Muscle of leg (tissue), 11 donors: ENCODE results near the gene CCR8. TPM values are rescaled to one million over a fixed set of nuclear protein-coding genes. Genes with fewer than 3 reads are reported as not detected.
"Not testable (repeated sequence)": the region's sequence is repeated elsewhere in the genome, so short reads cannot be mapped to it uniquely, and the experiment has no call there.

Source experiments
- DNase-seq: peaks from one replicate; pipeline ENCODE4 v3.0.0; 2013
- H3K27ac ChIP-seq: one replicate; pipeline ENCODE4 v1.5.1; 2013; ENCODE audit warnings: mild to moderate bottlenecking, low read length, control low read depth
- H3K27me3 ChIP-seq: one replicate; pipeline ENCODE4 v1.6.1; 2013; ENCODE audit warnings: low read length; ENCODE audit not compliant: control insufficient read depth, insufficient read depth
- H3K36me3 ChIP-seq: one replicate; pipeline ENCODE4 v1.6.1; 2013; ENCODE audit warnings: low read length; ENCODE audit not compliant: control insufficient read depth, insufficient read depth
- H3K4me1 ChIP-seq: one replicate; pipeline ENCODE4 v1.6.1; 2013; ENCODE audit warnings: low read length; ENCODE audit not compliant: control insufficient read depth, insufficient read depth
- H3K4me3 ChIP-seq: one replicate; pipeline ENCODE4 v1.5.1; 2013; ENCODE audit warnings: low read length, control low read depth
- H3K9me3 ChIP-seq: replicated peaks from 2 replicates; pipeline ENCODE4 v1.6.1; 2013; ENCODE audit warnings: low read depth, low read length; ENCODE audit not compliant: control insufficient read depth
- WGBS: methylation state at CpG from one replicate; pipeline ENCODE4 v1.1.5; 2013; ENCODE audit warnings: missing lambda C conversion rate; ENCODE audit not compliant: insufficient coverage; 5-methylcytosine and 5-hydroxymethylcytosine counted together
- polyA plus RNA-seq, 8 donors: library from polyadenylated mRNA; unstranded; fragments of 120-200 nt; gene quantifications; one replicate each; pipeline versions ENCODE4 v1.2.1 to v1.2.3, GENCODE V29; 2013; ENCODE audit warnings: inconsistent platforms in 1 of 8, low replicate concordance in 1 of 8; ENCODE audit not compliant: insufficient read length in 8 of 8, insufficient read depth in 1 of 8
- total RNA-seq: library from RNA; stranded (reverse); fragments of 120-200 nt; gene quantifications from one replicate; pipeline ENCODE4 v1.2.4, GENCODE V29; 2013

Gene CCR8
- total and polyA plus RNA-seq, 9 donors: 0.10 TPM; not detected in 8

DNA sequence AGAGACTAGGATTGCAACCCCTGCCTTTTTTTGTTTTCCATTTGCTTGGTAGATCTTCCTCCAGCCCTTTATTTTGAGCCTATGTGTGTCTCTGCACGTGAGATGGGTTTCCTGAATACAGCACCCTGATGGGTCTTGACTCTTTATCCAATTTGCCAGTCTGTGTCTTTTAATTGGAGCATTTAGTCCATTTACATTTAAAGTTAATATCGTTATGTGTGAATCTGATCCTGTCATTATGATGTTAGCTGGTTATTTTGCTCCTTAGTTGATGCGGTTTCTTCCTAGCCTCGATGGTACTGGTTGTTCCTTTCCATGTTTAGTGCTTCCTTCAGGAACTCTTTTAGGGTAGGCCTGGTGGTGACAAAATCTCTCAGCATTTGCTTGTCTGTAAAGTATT, 40.9 kb downstream of the CCR8 start:
- no CpG with 5 or more reads among the region's 4 CpGs for WGBS
- H3K4me3 ChIP-seq: not testable (repeated sequence)

DNA sequence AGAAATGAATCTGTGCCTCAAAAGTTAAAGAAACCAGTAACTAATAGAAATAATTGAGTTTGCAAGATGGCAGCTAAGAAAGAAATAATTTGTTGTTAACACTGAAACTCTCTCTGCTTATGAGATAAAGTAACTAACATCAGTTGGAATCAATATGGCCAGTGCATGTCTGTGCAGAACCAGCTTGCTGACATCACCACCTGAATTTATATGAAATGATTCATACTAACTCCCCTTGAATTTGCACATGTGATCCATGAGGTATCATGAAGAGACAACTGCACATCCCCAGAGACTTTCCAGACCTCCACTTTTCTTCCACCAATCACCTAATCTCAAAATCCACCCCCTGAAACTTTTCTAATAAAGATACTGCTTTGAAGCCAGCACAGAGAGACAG, 43.3 kb downstream of the CCR8 start:
- Histone ChIP-seq H3K27me3 (no peaks in the 10 kb centered on the region), H3K36me3 (no peaks in the 10 kb centered on the region), H3K4me1 (no peaks in the 10 kb centered on the region), H3K27ac (no peak overlapping the region), H3K4me3 (no peak overlapping the region), H3K9me3 (no peaks in the 10 kb centered on the region)
- DNase-seq: no peak

More for the DNA sequence above, 40.9 kb downstream of the CCR8 start:
- H3K36me3 ChIP-seq, H3K9me3 ChIP-seq, H3K27me3 ChIP-seq, DNase-seq, H3K4me1 ChIP-seq, H3K27ac ChIP-seq: not testable (repeated sequence)

DNA sequence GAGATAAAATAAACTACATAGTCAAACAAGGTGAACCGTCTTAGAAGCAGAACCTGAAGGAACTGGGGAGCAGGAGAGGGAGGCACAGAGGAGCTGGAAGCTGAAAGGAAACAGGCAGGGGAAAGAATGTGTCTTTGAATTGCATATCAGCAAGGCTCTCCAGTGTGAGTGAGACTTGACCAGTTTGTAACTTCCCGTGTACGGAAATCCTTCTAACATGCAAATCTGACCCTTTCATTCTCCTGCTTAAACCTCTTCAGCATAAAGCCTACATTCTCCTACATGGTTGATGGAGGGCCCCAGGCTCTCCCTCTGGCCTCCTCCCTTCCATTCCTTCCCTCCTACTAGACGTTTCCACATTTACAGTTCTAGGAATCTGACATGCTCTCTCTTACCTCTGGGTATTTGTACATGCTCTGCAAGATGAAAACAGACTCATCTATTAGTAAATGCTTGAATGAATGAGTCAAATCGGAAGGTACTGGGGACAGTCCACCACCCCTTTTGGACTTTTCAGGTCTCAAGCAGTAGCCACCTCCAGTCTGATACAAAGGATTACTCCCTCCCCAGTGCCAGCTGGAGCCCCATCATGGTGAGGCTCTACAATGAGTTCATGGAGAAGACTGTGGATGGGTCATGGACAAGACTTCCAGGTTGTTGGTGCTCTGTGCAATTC, 47.6 kb downstream of the CCR8 start:
- no peak overlapping the region for H3K4me3 ChIP-seq
- WGBS: 75% methylated on average over 2 of the region's 5 CpGs

DNA sequence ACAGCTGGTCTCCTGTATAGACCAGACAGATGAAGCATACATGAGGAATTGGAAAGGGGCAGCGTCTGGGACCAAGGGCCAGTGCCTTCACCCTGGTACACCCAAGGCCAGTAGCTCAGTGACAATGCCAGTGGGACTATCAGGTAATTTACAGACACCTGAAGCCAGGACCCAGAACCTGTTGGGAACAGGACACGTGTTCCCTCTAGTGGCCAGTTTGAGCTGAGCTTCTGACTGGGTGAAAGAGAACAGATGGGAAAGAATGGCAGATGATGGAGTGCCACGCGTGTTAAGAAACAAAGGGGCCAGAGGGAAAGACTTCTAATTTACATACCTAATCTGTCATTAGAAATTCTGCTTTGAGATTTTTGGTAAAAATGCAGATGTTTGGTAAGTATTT, 48.6 kb downstream of the CCR8 start:
- Histone ChIP-seq H3K27ac (no peak overlapping the region), H3K4me1 (peaks cover 2% of the 10 kb centered on the region), H3K36me3 (no peaks in the 10 kb centered on the region), H3K27me3 (no peaks in the 10 kb centered on the region), H3K4me3 (no peak overlapping the region), H3K9me3 (no peaks in the 10 kb centered on the region)
- no peak for DNase-seq
- 0% methylated on average over 1 of the region's 4 CpGs for WGBS

More for the DNA sequence above, 47.6 kb downstream of the CCR8 start:
- Histone ChIP-seq H3K27ac (no peak overlapping the region), H3K36me3 (no peaks in the 10 kb centered on the region), H3K9me3 (no peaks in the 10 kb centered on the region), H3K4me1 (no peaks in the 10 kb centered on the region), H3K27me3 (no peaks in the 10 kb centered on the region)
- DNase-seq: no peak

DNA sequence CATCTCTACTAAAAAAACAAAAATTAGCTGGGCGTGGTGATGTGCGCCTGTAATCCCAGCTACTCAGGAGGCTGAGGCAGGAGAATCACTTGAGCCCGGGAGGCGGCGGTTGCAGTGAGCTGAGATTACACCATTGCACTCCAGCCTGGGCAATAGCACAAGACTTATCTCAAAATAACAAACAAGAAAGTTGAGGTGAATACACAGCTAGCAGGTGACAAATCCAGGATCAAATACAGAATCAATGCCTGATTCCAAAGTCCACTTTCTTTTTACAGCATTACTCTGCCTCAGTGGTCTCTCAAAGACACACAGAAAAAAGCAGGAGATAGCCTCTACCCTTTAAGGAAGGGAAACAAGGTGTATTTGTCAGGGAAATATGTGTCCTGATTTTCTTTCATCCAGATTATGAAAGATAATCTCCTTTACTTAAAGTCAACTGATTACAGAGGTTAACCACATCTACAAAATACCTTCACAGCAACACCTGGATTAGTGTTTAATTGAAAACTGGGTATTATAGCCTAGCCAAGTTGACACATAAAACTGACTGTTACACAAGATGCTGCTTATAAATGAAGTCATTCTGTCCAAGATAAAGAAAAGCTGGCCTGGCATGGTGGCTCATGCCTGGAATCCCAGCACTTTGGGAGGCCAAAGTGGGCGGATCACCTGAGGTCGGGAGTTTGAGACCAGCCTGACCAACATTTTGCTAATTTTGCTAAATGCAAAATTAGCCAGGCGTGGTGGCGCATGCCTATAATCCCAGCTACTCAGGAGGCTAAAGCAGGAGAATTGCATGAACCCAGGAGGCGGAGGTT, 49.7 kb downstream of the CCR8 start:
- H3K4me3 ChIP-seq: no peak overlapping the region
- no peaks in the 10 kb centered on the region for H3K27me3 ChIP-seq
- 96% methylated on average over 5 of the region's 10 CpGs for WGBS
- no peaks in the 10 kb centered on the region for H3K9me3 ChIP-seq
- no peaks in the 10 kb centered on the region for H3K36me3 ChIP-seq
- DNase-seq: no peak
- peaks cover 3% of the 10 kb centered on the region for H3K4me1 ChIP-seq
- H3K27ac ChIP-seq: no peak overlapping the region

DNA sequence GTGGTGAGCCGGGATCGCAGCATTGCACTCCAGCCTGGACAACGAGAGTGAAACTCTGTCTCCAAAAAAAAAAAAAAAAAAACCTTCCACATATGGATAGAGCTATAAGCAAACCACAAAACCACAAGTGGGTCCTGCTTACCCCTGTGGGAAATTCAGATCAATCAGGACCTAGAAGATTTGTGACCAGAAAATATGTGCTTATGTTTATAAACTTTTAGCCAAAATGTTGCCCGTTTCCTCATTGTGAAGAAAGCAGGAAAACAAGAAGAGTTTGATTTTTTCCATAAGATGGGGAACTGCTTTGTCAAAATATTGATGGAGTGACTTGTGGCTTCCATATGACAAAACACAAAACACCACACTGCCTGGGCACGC, 50.3 kb downstream of the CCR8 start:
- 60% methylated on average over 1 of the region's 5 CpGs for WGBS
- Histone ChIP-seq H3K4me3 (no peak overlapping the region), H3K9me3 (no peaks in the 10 kb centered on the region), H3K27me3 (no peaks in the 10 kb centered on the region), H3K27ac (no peak overlapping the region), H3K36me3 (no peaks in the 10 kb centered on the region), H3K4me1 (peaks cover 3% of the 10 kb centered on the region)
- DNase-seq: no peak

DNA sequence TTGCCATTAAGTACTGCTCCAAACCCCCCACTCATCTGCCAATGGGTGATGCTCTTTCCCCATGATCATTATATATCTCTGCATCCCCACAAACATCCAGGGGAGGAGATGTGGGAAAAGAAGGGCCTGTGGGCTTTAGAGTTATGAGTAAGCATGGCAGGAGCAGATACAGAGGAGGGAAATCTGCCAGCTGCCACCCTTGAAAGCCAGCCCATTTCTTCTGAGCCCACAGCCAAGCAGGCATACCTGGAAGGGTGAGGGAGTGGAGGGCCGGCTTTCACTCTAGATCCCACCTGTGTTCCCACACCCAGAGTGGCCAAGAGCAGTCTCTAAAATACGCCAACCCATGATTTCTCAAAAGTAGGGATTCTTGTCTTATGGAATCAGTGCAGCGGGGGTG, 51.9 kb downstream of the CCR8 start:
- Histone ChIP-seq H3K4me1 (peaks cover 6% of the 10 kb centered on the region), H3K27ac (no peak overlapping the region), H3K27me3 (no peaks in the 10 kb centered on the region), H3K9me3 (no peaks in the 10 kb centered on the region), H3K4me3 (no peak overlapping the region), H3K36me3 (no peaks in the 10 kb centered on the region)
- WGBS: no CpG with 5 or more reads among the region's 3 CpGs
- no peak for DNase-seq

Other genes with a start within 250 kb of the CCR8 start
- gene GORASP1, start 222.1 kb upstream of the CCR8 start, total RNA-seq: 35.2 TPM
- 10 to 100 TPM; 28.8 to 41.8 (median 33.7) TPM for gene GORASP1, start 222.1 kb upstream of the CCR8 start, polyA plus RNA-seq
- 2.7 TPM for gene TTC21A, start 222.0 kb upstream of the CCR8 start, total RNA-seq
- 1 to 10 TPM; 1.6 to 3.9 (median 3.2) TPM for gene TTC21A, start 222.0 kb upstream of the CCR8 start, polyA plus RNA-seq
- gene CSRNP1, start 176.1 kb upstream of the CCR8 start, total RNA-seq: 4.3 TPM
- gene CSRNP1, start 176.1 kb upstream of the CCR8 start, polyA plus RNA-seq: 1 to 10 TPM; 3.7 to 9.3 (median 5.7) TPM
- gene XIRP1, start 137.1 kb upstream of the CCR8 start, total RNA-seq: 79.4 TPM
- 100 to 1,000 TPM in 7 of 8 donors, 10 to 100 TPM in 1; 95.0 to 271 (median 152) TPM for gene XIRP1, start 137.1 kb upstream of the CCR8 start, polyA plus RNA-seq
- 1.5 TPM for gene CX3CR1, start 49.7 kb upstream of the CCR8 start, total RNA-seq
- 1 to 10 TPM; 2.0 to 5.7 (median 4.0) TPM for gene CX3CR1, start 49.7 kb upstream of the CCR8 start, polyA plus RNA-seq
- 12.6 TPM for gene SLC25A38, start 53.7 kb downstream of the CCR8 start, total RNA-seq
- 10 to 100 TPM; 15.4 to 19.4 (median 16.4) TPM for gene SLC25A38, start 53.7 kb downstream of the CCR8 start, polyA plus RNA-seq
- gene RPSA, start 77.0 kb downstream of the CCR8 start, total RNA-seq: 1,762 TPM
- gene RPSA, start 77.0 kb downstream of the CCR8 start, polyA plus RNA-seq: 1,000 to 10,000 TPM; 2,023 to 2,525 (median 2,216) TPM
- not detected for gene MOBP, start 138.0 kb downstream of the CCR8 start, total RNA-seq
- gene MOBP, start 138.0 kb downstream of the CCR8 start, polyA plus RNA-seq: under 1 TPM in 6 of 8 donors, not detected in 2; 0.03 to 0.14 (median 0.05) TPM